Endodermal cell (in vitro differentiated cells): ENCODE data around the gene EYS. TPM values are rescaled to one million over a fixed set of nuclear protein-coding genes. Genes with fewer than 3 reads are reported as not detected.

ENCODE experiments used
- DNase-seq: peaks from one replicate; pipeline ENCODE4 v3.0.0-alpha.2; 2017
- H3K27ac ChIP-seq: 2 replicates; pipeline ENCODE4 v1.5.1; 2013; ENCODE audit warnings: mild to moderate bottlenecking, low read depth, low read length, moderate library complexity
- H3K27me3 ChIP-seq: 2 replicates; pipeline ENCODE4 v1.6.1; 2013; ENCODE audit warnings: mild to moderate bottlenecking, low read length, moderate library complexity; ENCODE audit not compliant: insufficient read depth, control insufficient read depth, poor library complexity, severe bottlenecking
- H3K36me3 ChIP-seq: 2 replicates; pipeline ENCODE4 v1.7.0; 2013; ENCODE audit warnings: mild to moderate bottlenecking, low read length, moderate library complexity; ENCODE audit not compliant: control insufficient read depth, insufficient read depth
- H3K4me1 ChIP-seq: one replicate; pipeline ENCODE4 v1.7.0; 2013; ENCODE audit warnings: low read length; ENCODE audit not compliant: control insufficient read depth, insufficient read depth
- H3K4me3 ChIP-seq: 2 replicates; pipeline ENCODE4 v1.5.1; 2013; ENCODE audit warnings: mild to moderate bottlenecking, low read length, moderate library complexity
- H3K9ac ChIP-seq: 2 replicates; pipeline ENCODE4 v1.6.1; 2013; ENCODE audit warnings: mild to moderate bottlenecking, low read length, moderate library complexity; ENCODE audit not compliant: poor library complexity, severe bottlenecking; ENCODE audit errors: extremely low read depth
- H3K9me3 ChIP-seq: 2 replicates; pipeline ENCODE4 v1.6.1; 2013; ENCODE audit warnings: mild to moderate bottlenecking, low read length, moderate library complexity; ENCODE audit not compliant: control insufficient read depth
- H3K27ac Mint-ChIP-seq: 2 replicates; pipeline ENCODE4 v1.8.0; 2020; ENCODE audit warnings: mixed read lengths
- H3K27me3 Mint-ChIP-seq: 2 replicates; pipeline ENCODE4 v1.8.0; 2021; ENCODE audit warnings: mild to moderate bottlenecking, mixed read lengths; ENCODE audit not compliant: insufficient read depth
- H3K36me3 Mint-ChIP-seq: 2 replicates; pipeline ENCODE4 v1.8.0; 2020; ENCODE audit warnings: low read depth, mixed read lengths
- H3K4me1 Mint-ChIP-seq: 2 replicates; pipeline ENCODE4 v1.8.0; 2020; ENCODE audit warnings: mixed read lengths
- H3K4me3 Mint-ChIP-seq: 2 replicates; pipeline ENCODE4 v1.8.0; 2020; ENCODE audit warnings: mild to moderate bottlenecking, moderate library complexity, mixed read lengths
- H3K9me3 Mint-ChIP-seq: 2 replicates; pipeline ENCODE4 v1.8.0; 2020; ENCODE audit warnings: mild to moderate bottlenecking, mixed read lengths
- WGBS, 2 experiments: methylation state at CpG; one replicate each; pipeline versions ENCODE4 v1.1.5 to v1.1.7; 2013; ENCODE audit warnings: missing lambda C conversion rate in 2 of 2, mixed read lengths in 1 of 2; ENCODE audit not compliant: insufficient coverage in 1 of 2, insufficient read length in 1 of 2; 5-methylcytosine and 5-hydroxymethylcytosine counted together
- total RNA-seq, 2 donors: library from RNA; stranded (reverse); fragmentation: NEBNext Ultra II Directional in 1 of 2; extraction: Animal tissue kit (Norgen Biotek cat#: 25700) in 1 of 2; gene quantifications; 2 replicates in 1 of 2; 3 replicates in 1 of 2; pipeline ENCODE4 v1.2.1, GENCODE V29; 2021
- TF ChIP-seq, protein P1 (sequence below): fragments of 200-600 bp; sonication (generic); conservative IDR thresholded peaks from 2 replicates; pipeline ENCODE4 v1.5.0; 2021; ENCODE audit warnings: antibody characterized with exemption, mild to moderate bottlenecking

Gene EYS
- total RNA-seq, 2 donors from 2014 or later = 0.31 to 0.70 TPM

GRCh38 chr6:64270083-64270482, 1436.9 kb downstream of the EYS start:
- Histone ChIP-seq H3K27ac (no peak overlapping the region), H3K9ac (no peak overlapping the region)
- WGBS, 2 experiments = 100% methylated on average over 1 of the region's 5 CpGs

GRCh38 chr6:64266351-64266821, 1440.6 kb downstream of the EYS start:
- no peak overlapping the region for H3K4me3 ChIP-seq
- H3K4me3 Mint-ChIP-seq = no peak overlapping the region
- H3K4me1 Mint-ChIP-seq = peaks cover 13% of the 10 kb centered on the region
- 80 to 87% methylated on average over 1 to 2 of the region's 2 CpGs for WGBS, 2 experiments
- no peaks in the 10 kb centered on the region for H3K9me3 Mint-ChIP-seq
- H3K36me3 ChIP-seq = no peaks in the 10 kb centered on the region
- no peak overlapping the region for H3K27ac ChIP-seq
- H3K27me3 Mint-ChIP-seq = no peaks in the 10 kb centered on the region
- H3K27ac Mint-ChIP-seq = no peak overlapping the region
- H3K9me3 ChIP-seq = no peaks in the 10 kb centered on the region
- no peak overlapping the region for H3K9ac ChIP-seq
- no peak for DNase-seq
- no peaks in the 10 kb centered on the region for H3K4me1 ChIP-seq
- H3K27me3 ChIP-seq = no peaks in the 10 kb centered on the region
- TF ChIP-seq, protein P1, sequence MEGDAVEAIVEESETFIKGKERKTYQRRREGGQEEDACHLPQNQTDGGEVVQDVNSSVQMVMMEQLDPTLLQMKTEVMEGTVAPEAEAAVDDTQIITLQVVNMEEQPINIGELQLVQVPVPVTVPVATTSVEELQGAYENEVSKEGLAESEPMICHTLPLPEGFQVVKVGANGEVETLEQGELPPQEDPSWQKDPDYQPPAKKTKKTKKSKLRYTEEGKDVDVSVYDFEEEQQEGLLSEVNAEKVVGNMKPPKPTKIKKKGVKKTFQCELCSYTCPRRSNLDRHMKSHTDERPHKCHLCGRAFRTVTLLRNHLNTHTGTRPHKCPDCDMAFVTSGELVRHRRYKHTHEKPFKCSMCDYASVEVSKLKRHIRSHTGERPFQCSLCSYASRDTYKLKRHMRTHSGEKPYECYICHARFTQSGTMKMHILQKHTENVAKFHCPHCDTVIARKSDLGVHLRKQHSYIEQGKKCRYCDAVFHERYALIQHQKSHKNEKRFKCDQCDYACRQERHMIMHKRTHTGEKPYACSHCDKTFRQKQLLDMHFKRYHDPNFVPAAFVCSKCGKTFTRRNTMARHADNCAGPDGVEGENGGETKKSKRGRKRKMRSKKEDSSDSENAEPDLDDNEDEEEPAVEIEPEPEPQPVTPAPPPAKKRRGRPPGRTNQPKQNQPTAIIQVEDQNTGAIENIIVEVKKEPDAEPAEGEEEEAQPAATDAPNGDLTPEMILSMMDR = no peak
- no peaks in the 10 kb centered on the region for H3K36me3 Mint-ChIP-seq

More at GRCh38 chr6:64270083-64270482, 1436.9 kb downstream of the EYS start:
- no peak for DNase-seq
- Mint-ChIP-seq H3K36me3 (no peaks in the 10 kb centered on the region), H3K4me3 (no peak overlapping the region), H3K27me3 (no peaks in the 10 kb centered on the region), H3K4me1 (no peaks in the 10 kb centered on the region), H3K27ac (no peak overlapping the region), H3K9me3 (no peaks in the 10 kb centered on the region)
- TF ChIP-seq, protein P1 = no peak
- H3K9me3 ChIP-seq = no peaks in the 10 kb centered on the region
- no peak overlapping the region for H3K4me3 ChIP-seq
- H3K4me1 ChIP-seq = no peaks in the 10 kb centered on the region
- H3K27me3 ChIP-seq = no peaks in the 10 kb centered on the region
- no peaks in the 10 kb centered on the region for H3K36me3 ChIP-seq

DNA sequence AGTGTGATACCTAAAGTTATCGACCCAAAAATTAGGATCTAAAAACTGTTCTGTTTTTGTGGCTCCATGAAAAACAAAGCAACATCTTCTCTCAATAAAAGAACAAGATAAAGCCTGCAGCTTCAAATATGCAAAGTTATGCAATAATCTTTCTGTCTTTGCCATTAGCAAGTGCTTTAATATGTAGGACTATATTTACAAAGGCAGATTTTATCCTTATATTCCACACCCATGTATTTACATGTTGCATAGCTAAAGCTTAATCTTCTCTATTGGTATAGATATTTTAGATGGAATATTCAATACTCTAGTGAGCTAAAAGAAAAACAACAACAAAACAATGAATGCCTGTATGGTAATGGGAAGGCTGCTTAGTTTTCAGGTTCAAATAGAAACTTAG, 1443.2 kb downstream of the EYS start:
- 100% methylated on average over 1 of the region's 1 CpG; no CpG with 5 or more reads in 1 of the 2 experiments for WGBS, 2 experiments
- no peak overlapping the region for H3K9ac ChIP-seq
- TF ChIP-seq, protein P1 = no peak
- H3K4me3 ChIP-seq = no peak overlapping the region
- Mint-ChIP-seq H3K27ac (no peak overlapping the region), H3K4me1 (peaks cover 27% of the 10 kb centered on the region), H3K36me3 (no peaks in the 10 kb centered on the region), H3K4me3 (no peak overlapping the region), H3K9me3 (no peaks in the 10 kb centered on the region), H3K27me3 (no peaks in the 10 kb centered on the region)
- H3K27me3 ChIP-seq = no peaks in the 10 kb centered on the region
- no peak for DNase-seq
- H3K36me3 ChIP-seq = no peaks in the 10 kb centered on the region
- H3K4me1 ChIP-seq = no peaks in the 10 kb centered on the region
- no peak overlapping the region for H3K27ac ChIP-seq
- H3K9me3 ChIP-seq = no peaks in the 10 kb centered on the region
